KMS-11 (cell line): ENCODE results near the gene TSC22D3.

Source experiments
- H2AFZ ChIP-seq: fragments of 200-600 bp; sonication (generic); 2 replicates; pipeline ENCODE4 v1.6.1; 2016; ENCODE audit warnings: antibody characterized with exemption, mixed run types, low read depth
- H3K27ac ChIP-seq: fragments of 200-600 bp; sonication (generic); 2 replicates; pipeline ENCODE4 v1.6.1; 2016; ENCODE audit warnings: mild to moderate bottlenecking, mixed run types
- H3K27me3 ChIP-seq: fragments of 200-600 bp; sonication (generic); 2 replicates; pipeline ENCODE4 v1.6.1; 2017; ENCODE audit warnings: mild to moderate bottlenecking, low read depth, mixed run types, moderate library complexity; ENCODE audit not compliant: insufficient read depth
- H3K36me3 ChIP-seq: fragments of 200-600 bp; sonication (generic); 2 replicates; pipeline ENCODE4 v1.6.1; 2017; ENCODE audit warnings: mild to moderate bottlenecking, mixed run types; ENCODE audit not compliant: insufficient read depth
- H3K4me1 ChIP-seq: fragments of 200-600 bp; sonication (generic); 2 replicates; pipeline ENCODE4 v1.6.1; 2016; ENCODE audit warnings: mild to moderate bottlenecking, low read depth, mixed run types; ENCODE audit not compliant: poor library complexity, severe bottlenecking
- H3K4me2 ChIP-seq: fragments of 200-600 bp; sonication (generic); 2 replicates; pipeline ENCODE4 v1.7.0; 2016; ENCODE audit warnings: mild to moderate bottlenecking, mixed run types
- H3K4me3 ChIP-seq: fragments of 200-600 bp; sonication (generic); IDR thresholded peaks from 2 replicates; pipeline ENCODE4 v1.6.1; 2017; ENCODE audit warnings: low read depth, low read length, mixed read lengths; ENCODE audit not compliant: insufficient read depth
- H3K79me2 ChIP-seq: fragments of 200-600 bp; sonication (generic); 2 replicates; pipeline ENCODE4 v1.6.1; 2016; ENCODE audit warnings: low read depth, mixed run types; ENCODE audit not compliant: insufficient read depth
- H3K9ac ChIP-seq: fragments of 200-600 bp; sonication (generic); 2 replicates; pipeline ENCODE4 v1.6.1; 2016; ENCODE audit warnings: mild to moderate bottlenecking, mixed run types
- H4K20me1 ChIP-seq: fragments of 200-600 bp; sonication (generic); 2 replicates; pipeline ENCODE4 v1.6.1; 2016; ENCODE audit warnings: mild to moderate bottlenecking, mixed run types; ENCODE audit not compliant: insufficient read depth
- TF ChIP-seq, protein P1 (sequence below): fragments of 200-600 bp; sonication (generic); conservative IDR thresholded peaks from 2 replicates; pipeline ENCODE4 v1.6.1; 2017; ENCODE audit warnings: low read depth, mild to moderate bottlenecking, antibody characterized with exemption, low read length, moderate library complexity, mixed read lengths

Gene TSC22D3

DNA sequence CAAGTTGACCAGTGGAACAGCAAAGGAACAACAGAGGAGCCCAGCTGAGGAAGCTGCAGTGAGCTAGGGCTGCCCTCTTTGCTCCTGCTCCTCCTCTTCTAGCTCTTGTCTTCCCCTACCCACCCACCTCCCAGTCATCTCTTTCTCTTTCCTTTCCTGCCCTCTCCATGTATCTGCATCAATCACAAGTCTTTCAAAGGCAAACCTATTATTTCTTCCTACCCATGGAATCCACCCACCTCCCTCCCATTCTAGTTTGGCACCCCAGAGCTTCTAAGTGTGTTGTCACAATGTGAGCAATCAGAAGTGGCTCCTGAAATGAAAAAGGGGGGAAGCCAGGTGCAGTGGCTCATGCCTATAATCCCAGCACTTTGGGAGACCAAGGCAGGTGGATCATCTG, 69.3 kb downstream of the TSC22D3 start:
- TF ChIP-seq, protein P1, sequence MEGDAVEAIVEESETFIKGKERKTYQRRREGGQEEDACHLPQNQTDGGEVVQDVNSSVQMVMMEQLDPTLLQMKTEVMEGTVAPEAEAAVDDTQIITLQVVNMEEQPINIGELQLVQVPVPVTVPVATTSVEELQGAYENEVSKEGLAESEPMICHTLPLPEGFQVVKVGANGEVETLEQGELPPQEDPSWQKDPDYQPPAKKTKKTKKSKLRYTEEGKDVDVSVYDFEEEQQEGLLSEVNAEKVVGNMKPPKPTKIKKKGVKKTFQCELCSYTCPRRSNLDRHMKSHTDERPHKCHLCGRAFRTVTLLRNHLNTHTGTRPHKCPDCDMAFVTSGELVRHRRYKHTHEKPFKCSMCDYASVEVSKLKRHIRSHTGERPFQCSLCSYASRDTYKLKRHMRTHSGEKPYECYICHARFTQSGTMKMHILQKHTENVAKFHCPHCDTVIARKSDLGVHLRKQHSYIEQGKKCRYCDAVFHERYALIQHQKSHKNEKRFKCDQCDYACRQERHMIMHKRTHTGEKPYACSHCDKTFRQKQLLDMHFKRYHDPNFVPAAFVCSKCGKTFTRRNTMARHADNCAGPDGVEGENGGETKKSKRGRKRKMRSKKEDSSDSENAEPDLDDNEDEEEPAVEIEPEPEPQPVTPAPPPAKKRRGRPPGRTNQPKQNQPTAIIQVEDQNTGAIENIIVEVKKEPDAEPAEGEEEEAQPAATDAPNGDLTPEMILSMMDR, result no peak
- Histone ChIP-seq H3K4me3 (no peak overlapping the region), H3K36me3 (no peaks in the 10 kb centered on the region), H3K27me3 (no peaks in the 10 kb centered on the region), H3K4me1 (peaks cover 23% of the 10 kb centered on the region), H2AFZ (no peak overlapping the region), H3K9ac (no peak overlapping the region), H3K79me2 (no peaks in the 10 kb centered on the region), H4K20me1 (no peaks in the 10 kb centered on the region), H3K4me2 (no peak overlapping the region), H3K27ac (no peak overlapping the region)

DNA sequence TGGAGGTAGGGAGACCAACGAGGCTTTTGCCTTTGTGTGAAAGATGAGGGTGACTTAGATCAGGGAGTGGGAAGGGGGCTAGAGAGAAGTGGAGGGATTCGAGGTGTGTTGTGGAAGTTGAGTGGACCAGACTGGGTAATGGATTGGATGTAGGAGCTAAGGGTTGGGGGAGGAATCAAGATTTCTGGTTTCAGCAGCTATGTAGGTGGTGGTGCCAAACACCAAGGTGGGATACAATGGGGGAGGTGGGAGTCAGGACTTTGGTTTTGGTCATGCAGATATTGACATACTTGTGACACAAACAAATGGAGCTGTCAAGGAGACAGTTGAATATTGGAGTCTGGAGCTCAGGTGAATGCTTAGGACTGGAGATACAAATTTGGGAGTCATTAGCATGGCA, 71.0 kb downstream of the TSC22D3 start:
- H3K27ac ChIP-seq, result no peak overlapping the region
- H3K79me2 ChIP-seq, result no peaks in the 10 kb centered on the region
- no peak overlapping the region for H3K4me3 ChIP-seq
- TF ChIP-seq, protein P1, result no peak
- H3K27me3 ChIP-seq, result no peaks in the 10 kb centered on the region
- H2AFZ ChIP-seq, result no peak overlapping the region
- no peaks in the 10 kb centered on the region for H3K36me3 ChIP-seq
- H3K4me2 ChIP-seq, result no peak overlapping the region
- H3K9ac ChIP-seq, result no peak overlapping the region
- no peaks in the 10 kb centered on the region for H4K20me1 ChIP-seq
- H3K4me1 ChIP-seq, result peaks cover 25% of the 10 kb centered on the region

DNA sequence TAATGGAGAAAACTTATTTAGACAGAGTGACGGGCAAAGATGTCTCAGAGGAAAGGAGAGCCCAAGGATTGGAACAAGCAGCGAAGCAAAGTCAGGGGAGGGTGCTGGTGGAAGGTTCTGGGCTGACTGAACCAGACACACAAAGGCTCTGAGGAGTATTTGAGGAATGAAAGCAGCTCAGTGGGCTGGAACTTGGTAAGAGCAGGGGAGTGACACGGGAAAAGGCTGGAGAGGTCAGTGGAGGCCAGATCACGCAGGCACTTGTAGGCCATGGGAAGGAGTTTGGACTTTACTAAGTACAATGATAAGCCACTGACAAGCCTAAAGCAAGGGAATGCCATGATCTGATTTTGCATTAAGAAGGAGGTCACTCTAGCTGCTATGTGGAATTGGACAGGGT, 71.4 kb downstream of the TSC22D3 start:
- Histone ChIP-seq H3K9ac (no peak overlapping the region), H3K4me3 (no peak overlapping the region), H2AFZ (no peak overlapping the region), H3K79me2 (no peaks in the 10 kb centered on the region), H3K4me2 (no peak overlapping the region), H3K36me3 (no peaks in the 10 kb centered on the region), H3K4me1 (peaks cover 29% of the 10 kb centered on the region), H3K27ac (no peak overlapping the region), H4K20me1 (no peaks in the 10 kb centered on the region), H3K27me3 (no peaks in the 10 kb centered on the region)
- TF ChIP-seq, protein P1, result no peak

DNA sequence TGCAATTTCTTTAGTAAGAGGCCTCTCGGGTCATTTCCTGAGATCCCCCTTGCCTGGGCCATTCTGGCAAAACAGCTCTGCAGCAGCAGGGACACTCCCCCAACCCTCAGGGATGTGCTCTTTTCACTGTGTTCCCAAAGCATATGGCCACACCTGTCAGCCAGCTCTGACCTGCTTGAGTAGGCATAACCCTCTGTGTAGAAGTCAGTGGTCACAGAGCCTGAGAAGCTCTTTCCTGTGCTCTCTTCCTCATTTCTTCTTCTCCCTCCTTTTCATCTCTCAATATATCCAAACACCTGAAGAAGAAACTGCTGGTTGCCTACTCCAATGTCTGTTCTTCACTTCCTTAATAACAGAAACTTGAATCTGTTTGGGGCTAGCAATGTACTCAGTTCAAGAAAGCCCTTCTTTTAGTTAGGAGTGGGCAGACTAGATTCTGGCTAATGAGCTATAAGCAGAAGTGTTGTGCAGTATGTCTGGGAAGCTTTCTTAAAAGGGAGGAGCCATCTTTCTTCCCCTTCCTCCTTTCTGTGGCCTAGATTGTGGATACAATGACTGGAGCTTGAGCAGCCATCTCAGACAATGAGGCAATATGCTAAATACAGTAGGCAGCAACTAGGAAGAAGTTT, 74.0 kb downstream of the TSC22D3 start:
- TF ChIP-seq, protein P1, result no peak
- no peak overlapping the region for H3K4me3 ChIP-seq
- no peaks in the 10 kb centered on the region for H3K79me2 ChIP-seq
- no peak overlapping the region for H3K27ac ChIP-seq
- no peak overlapping the region for H2AFZ ChIP-seq
- H4K20me1 ChIP-seq, result no peaks in the 10 kb centered on the region
- H3K4me1 ChIP-seq, result peaks cover 32% of the 10 kb centered on the region
- H3K4me2 ChIP-seq, result no peak overlapping the region
- H3K36me3 ChIP-seq, result no peaks in the 10 kb centered on the region
- H3K27me3 ChIP-seq, result no peaks in the 10 kb centered on the region
- no peak overlapping the region for H3K9ac ChIP-seq
